ENCODE results near the gene CELA3A. TPM values are rescaled to one million over a fixed set of nuclear protein-coding genes. Genes with fewer than 3 reads are reported as not detected.
"Not testable (repeated sequence)": the region's sequence is repeated elsewhere in the genome, so short reads cannot be mapped to it uniquely, and the experiment has no call there.

Gene CELA3A
- total and polyA plus RNA-seq, 2 of the 8 experiments (the other 6 are each of a cell fraction or from before 2014, with no cell fraction given), result not detected

DNA sequence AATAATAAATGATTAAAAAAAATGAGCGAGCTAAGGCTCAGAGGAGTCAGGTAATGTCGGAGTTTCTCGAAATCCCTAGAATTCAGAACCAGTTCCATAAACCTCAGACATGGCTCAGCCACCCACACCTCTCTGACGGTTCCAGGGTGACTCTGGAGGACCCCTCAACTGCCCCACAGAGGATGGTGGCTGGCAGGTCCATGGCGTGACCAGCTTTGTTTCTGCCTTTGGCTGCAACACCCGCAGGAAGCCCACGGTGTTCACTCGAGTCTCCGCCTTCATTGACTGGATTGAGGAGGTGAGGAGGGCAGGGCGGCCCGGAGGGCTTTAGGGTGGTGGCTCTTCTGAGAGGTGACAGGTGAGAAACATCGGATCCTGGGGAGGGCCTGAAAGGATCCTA lies 15.1 kb upstream of the CELA3A start:
- H3K9me3 ChIP-seq (ENCODE audit: insufficient read depth in 2 of 2, low read depth in 1 of 2, low read length in 1 of 2); H2BK5ac ChIP-seq (ENCODE audit: low read depth, low read length); H3K4me2 ChIP-seq (ENCODE audit: insufficient read depth in 1 of 2, low read depth in 2 of 2, low read length in 2 of 2); H3K4me3 ChIP-seq (ENCODE audit: extremely low read depth in 1 of 4, insufficient read depth in 2 of 4, low read depth in 3 of 4, low read length in 4 of 4); H3K18ac ChIP-seq (ENCODE audit: extremely low read depth, low read length); H2AK5ac ChIP-seq (ENCODE audit: low read depth, low read length); H3K27me3 ChIP-seq (replicated peaks in 1 of 4; ENCODE audit: control insufficient read depth in 3 of 4, extremely low read depth in 1 of 4, insufficient read depth in 3 of 4, low read length in 3 of 4); H3K36me3 ChIP-seq (ENCODE audit: control insufficient read depth in 2 of 4, insufficient read depth in 4 of 4, low read length in 3 of 4); H2BK12ac ChIP-seq (ENCODE audit: low read depth, low read length); H3K4ac ChIP-seq (replicated peaks; ENCODE audit: insufficient read length, low read depth, low read length); POLR2A ChIA-PET (ENCODE audit: partially characterized antibody); H3K79me2 ChIP-seq (ENCODE audit: control insufficient read depth in 1 of 2, insufficient read depth in 2 of 2, low read length in 2 of 2); H2BK20ac ChIP-seq (ENCODE audit: low read length); H3K27ac ChIP-seq (ENCODE audit: low read depth, low read length); DNase-seq (ENCODE audit: low read depth in 1 of 2, low spot score in 2 of 2); H2BK120ac ChIP-seq (replicated peaks; ENCODE audit: low read depth, low read length); H4K5ac ChIP-seq (ENCODE audit: insufficient read length, low read depth, low read length); H3K79me1 ChIP-seq (ENCODE audit: low read depth, low read length); H4K91ac ChIP-seq (replicated peaks; ENCODE audit: insufficient read length, low read length); H4K8ac ChIP-seq (ENCODE audit: extremely low read depth, insufficient read depth, low read length); H3K56ac ChIP-seq (replicated peaks; ENCODE audit: insufficient read length, low read depth, low read length); FAIRE-seq; H3K23ac ChIP-seq (ENCODE audit: insufficient read length); H3K9ac ChIP-seq (replicated peaks in 1 of 4; ENCODE audit: extremely low read depth in 1 of 4, low read depth in 3 of 4, low read length in 3 of 4); H3K4me1 ChIP-seq (replicated peaks in 1 of 4; ENCODE audit: control insufficient read depth in 3 of 4, insufficient read depth in 4 of 4, low read length in 3 of 4); H2AFZ ChIP-seq (ENCODE audit: low read length); H4K20me1 ChIP-seq (replicated peaks in 1 of 2; ENCODE audit: control insufficient read depth in 1 of 2, insufficient read depth in 2 of 2, low read length in 2 of 2); H2BK15ac ChIP-seq (ENCODE audit: low read length); H3K23me2 ChIP-seq (ENCODE audit: low read depth, low read length); H3K14ac ChIP-seq (ENCODE audit: insufficient read length): not testable (repeated sequence)
- 91% methylated on average over 9 of the region's 12 CpGs; no CpG with 5 or more reads in 1 of the 2 experiments for WGBS, 2 experiments (ENCODE audit: extremely low coverage in 1 of 2, insufficient coverage in 1 of 2, insufficient read length in 1 of 2, insufficient replicate concordance in 2 of 2, low coverage in 1 of 2, low lambda C conversion rate in 2 of 2, missing lambda C conversion rate in 1 of 2)
- CTCF ChIA-PET (ENCODE audit: partially characterized antibody), result interaction anchor here (1.2 kb wide), 1 partner anchor 19 kb away, joined by 3 read pairs; no protein-coding TSS in a partner anchor

DNA sequence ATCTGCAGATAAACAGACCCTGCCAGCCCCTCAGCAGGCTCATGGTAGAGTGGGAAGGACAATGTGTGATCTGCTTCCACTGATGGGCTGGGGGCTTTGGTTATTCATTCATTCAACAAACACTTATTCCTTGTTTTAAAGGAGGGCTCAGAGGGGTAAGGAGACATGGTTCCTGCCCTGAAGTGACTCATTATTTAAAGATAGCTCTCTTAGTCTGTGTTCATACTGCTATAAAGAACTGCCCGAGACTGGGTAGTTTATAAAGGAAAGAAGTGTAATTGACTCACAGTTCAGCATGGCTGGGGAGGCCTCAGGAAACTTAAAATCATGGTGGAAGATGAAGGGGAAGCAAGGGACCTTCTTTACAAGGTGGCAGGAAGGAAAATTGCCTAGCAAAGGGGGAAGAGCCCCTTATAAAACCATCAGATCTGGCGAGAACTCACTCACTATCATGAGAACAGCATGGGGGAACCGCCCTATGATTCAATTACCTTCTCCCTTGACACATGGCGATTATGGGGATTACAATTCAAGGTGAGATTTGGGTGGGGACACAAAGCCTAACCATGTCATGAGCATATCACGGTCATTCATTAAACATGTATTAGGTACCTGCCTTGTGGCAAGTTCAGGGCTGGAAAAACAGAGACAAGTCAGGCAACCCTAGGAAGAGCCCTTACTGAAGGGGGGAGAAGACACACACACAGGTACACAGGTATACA lies 11.6 kb upstream of the CELA3A start:
- H3K4me2 ChIP-seq (ENCODE audit: insufficient read depth in 1 of 2, low read depth in 2 of 2, low read length in 2 of 2); FAIRE-seq; H3K27ac ChIP-seq (ENCODE audit: low read depth, low read length); H3K14ac ChIP-seq (ENCODE audit: insufficient read length); H4K91ac ChIP-seq (replicated peaks; ENCODE audit: insufficient read length, low read length); H3K18ac ChIP-seq (ENCODE audit: extremely low read depth, low read length); H2AFZ ChIP-seq (ENCODE audit: low read length); H3K23me2 ChIP-seq (ENCODE audit: low read depth, low read length); H4K5ac ChIP-seq (ENCODE audit: insufficient read length, low read depth, low read length); H2BK5ac ChIP-seq (ENCODE audit: low read depth, low read length); H3K79me1 ChIP-seq (ENCODE audit: low read depth, low read length); H4K8ac ChIP-seq (ENCODE audit: extremely low read depth, insufficient read depth, low read length); H3K4me3 ChIP-seq (ENCODE audit: extremely low read depth in 1 of 4, insufficient read depth in 2 of 4, low read depth in 3 of 4, low read length in 4 of 4); H2BK12ac ChIP-seq (ENCODE audit: low read depth, low read length); POLR2A ChIA-PET (ENCODE audit: partially characterized antibody); H3K9ac ChIP-seq (replicated peaks in 1 of 4; ENCODE audit: extremely low read depth in 1 of 4, low read depth in 3 of 4, low read length in 3 of 4); H2AK5ac ChIP-seq (ENCODE audit: low read depth, low read length); H4K20me1 ChIP-seq (replicated peaks in 1 of 2; ENCODE audit: control insufficient read depth in 1 of 2, insufficient read depth in 2 of 2, low read length in 2 of 2); H3K4me1 ChIP-seq (replicated peaks in 1 of 4; ENCODE audit: control insufficient read depth in 3 of 4, insufficient read depth in 4 of 4, low read length in 3 of 4); H2BK120ac ChIP-seq (replicated peaks; ENCODE audit: low read depth, low read length); H2BK20ac ChIP-seq (ENCODE audit: low read length); H3K27me3 ChIP-seq (replicated peaks in 1 of 4; ENCODE audit: control insufficient read depth in 3 of 4, extremely low read depth in 1 of 4, insufficient read depth in 3 of 4, low read length in 3 of 4); H3K4ac ChIP-seq (replicated peaks; ENCODE audit: insufficient read length, low read depth, low read length); H3K36me3 ChIP-seq (ENCODE audit: control insufficient read depth in 2 of 4, insufficient read depth in 4 of 4, low read length in 3 of 4); DNase-seq (ENCODE audit: low read depth in 1 of 2, low spot score in 2 of 2); H3K9me3 ChIP-seq (ENCODE audit: insufficient read depth in 2 of 2, low read depth in 1 of 2, low read length in 1 of 2); H3K79me2 ChIP-seq (ENCODE audit: control insufficient read depth in 1 of 2, insufficient read depth in 2 of 2, low read length in 2 of 2); H3K23ac ChIP-seq (ENCODE audit: insufficient read length); CTCF ChIA-PET (ENCODE audit: partially characterized antibody); H2BK15ac ChIP-seq (ENCODE audit: low read length); H3K56ac ChIP-seq (replicated peaks; ENCODE audit: insufficient read length, low read depth, low read length): not testable (repeated sequence)
- WGBS, 2 experiments (ENCODE audit: extremely low coverage in 1 of 2, insufficient coverage in 1 of 2, insufficient read length in 1 of 2, insufficient replicate concordance in 2 of 2, low coverage in 1 of 2, low lambda C conversion rate in 2 of 2, missing lambda C conversion rate in 1 of 2), result 82% methylated on average over 3 of the region's 5 CpGs; no CpG with 5 or more reads in 1 of the 2 experiments
